ENCODE data around the gene ZNF317.

ZNF317 gene

DNA sequence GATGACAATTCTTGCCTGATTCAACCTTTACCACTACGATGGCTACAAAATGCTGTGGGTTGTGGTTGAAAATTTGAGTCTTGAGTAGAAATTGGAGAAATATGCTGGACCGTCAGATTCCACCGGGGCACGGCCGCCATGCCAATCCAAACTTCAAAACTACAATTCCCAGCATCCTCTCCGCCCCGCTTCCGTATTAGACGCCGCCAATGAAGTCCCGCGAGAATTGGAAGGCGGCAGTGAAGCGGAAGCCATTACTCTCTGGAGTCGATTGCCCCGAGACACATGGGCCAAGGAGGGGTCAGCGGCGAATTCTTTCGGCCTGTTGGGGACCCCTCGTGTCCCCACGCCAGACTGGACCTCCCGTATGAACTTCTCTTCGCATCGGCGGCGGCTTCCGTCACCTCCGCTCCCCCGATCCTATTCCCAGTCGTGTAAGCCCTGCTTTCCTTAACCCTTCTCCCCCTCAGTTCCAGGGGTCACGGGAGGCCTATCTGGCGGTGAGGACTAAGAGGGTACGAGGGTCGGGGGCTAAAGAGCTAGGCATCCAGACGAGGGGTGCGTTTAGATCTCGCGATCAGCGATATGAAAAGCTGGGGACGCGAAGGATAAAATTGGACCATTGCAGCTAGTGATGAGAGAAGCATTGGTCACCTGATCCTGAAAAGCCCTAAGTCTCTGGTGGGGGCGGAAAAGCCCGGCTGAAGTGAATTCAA lies at the start of gene ZNF317:
Gene ZNF317 (plus strand): TSS at position 239 of the 716 bp plus-strand sequence. CDS start 15,620 bp downstream, outside the sequence.
- peak; percentile 91 for DNase-seq (ENCODE audit: low spot score)

DNA sequence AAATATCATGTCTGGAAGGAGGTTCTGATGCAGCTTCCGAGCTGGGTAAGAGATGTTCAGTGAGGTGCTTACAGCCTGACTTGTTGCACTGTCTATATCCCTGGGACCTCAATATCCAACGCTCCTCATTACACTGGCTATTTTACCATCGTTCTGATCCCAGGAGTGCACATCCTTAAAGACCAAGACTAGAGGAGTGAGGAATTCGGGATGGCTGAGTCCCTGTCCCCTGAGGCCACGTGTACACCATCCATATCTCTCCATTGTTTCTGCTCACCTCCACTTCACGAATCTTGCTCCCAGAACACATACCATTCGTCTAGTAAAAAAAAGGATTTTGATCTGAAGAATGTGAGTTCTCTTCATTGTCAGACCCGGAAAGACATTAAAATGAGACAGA lies 32.8 kb upstream of the ZNF317 start, which contains the start of gene OR7G2:
Gene OR7G2 (minus strand): TSS at position 101 of the 400 bp plus-strand sequence. CDS start 4,232 bp downstream, outside the sequence.
- no peak for DNase-seq (ENCODE audit: low spot score)

DNA sequence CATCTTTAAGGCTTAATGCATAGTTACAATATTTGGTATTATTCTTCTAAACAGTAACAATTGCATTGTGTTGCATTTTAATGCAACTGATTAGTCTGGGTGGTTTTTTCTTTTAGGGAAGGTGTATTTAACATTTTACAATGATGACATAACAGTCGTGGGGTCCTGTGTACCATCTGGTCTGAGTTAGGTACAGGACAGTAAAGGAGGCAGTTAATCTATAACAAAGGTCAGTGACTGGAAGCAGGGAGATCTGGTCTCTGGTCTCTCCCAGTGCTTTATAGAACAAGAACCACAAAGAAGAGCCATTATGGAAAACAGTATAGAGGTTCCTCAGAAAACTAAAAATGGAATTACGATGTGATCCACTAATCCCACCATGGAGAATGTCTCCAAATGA lies 30.2 kb upstream of the ZNF317 start:
- no peak for DNase-seq (ENCODE audit: low spot score)

DNA sequence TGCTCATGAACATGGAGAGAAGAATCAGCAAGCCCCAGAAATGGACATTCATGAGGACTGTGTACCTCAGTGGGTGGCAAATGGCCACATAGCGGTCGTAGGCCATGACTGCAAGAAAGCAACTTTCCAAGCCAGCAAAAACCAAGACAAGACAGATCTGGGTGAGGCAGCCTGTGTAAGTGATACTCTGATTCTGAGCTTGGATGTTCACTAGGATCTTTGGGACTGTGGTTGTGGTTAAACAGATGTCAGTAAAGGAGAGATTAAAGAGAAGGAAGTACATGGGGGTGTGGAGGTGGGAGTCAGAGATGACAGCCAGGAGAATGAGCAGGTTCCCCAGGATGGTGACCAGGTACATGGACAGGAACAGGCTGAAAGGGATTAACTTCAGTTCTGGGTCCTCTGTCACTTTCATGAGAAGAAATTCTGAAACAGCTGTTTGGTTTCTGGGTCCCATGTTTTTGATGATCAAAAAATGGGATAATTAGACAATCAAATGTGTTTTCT lies 24.8 kb upstream of the ZNF317 start, which contains the start of gene OR7G1:
Gene OR7G1 (minus strand): TSS at position 457 of the 507 bp plus-strand sequence. CDS start 0 bp downstream, at position 457.
- no peak for DNase-seq (ENCODE audit: low spot score)

DNA sequence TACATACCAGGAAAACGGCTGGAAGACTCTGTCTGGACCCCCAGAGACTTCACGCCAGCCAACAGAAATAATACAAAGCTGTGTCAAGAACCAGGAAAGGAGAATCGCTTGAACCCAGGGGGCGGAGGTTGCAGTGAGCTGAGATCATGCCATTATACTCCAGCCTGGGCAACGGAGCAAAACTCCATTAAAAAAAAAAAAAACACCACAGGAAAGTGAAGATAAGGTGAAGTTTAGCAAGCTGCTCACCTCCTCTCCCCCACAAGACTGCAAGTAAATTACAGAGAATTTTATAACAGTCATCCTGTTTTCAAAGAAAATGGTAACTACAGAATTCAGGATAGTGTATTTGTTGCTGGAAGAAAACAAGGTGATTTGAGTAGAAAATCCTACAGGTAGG lies 23.6 kb upstream of the ZNF317 start:
- DNase-seq (ENCODE audit: low spot score): no peak

DNA sequence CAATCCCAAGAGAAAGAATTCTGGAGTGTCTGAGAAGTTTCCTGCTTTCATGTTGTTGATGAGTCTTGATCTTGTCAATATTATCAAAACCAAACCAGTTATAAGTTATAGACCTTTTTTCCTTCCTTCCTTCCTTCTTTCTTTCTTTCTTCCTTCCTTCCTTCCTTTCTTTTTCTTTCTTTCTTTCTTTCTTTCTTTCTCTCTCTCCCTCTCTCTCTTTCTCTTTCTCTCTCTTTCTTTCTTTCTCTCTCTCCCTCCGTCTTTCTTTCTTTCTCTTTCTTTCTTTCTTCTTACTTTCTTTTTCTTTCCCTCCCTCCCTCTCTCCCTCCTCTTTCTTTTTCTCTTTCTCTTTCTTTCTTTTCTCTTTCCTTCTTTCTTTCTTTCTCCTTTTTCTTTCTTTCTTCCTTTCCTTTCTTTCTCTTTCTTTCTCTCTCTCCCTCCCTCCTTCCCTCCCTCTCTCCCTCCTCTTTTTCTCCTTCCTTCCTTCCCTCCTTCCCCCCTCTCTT lies 13.2 kb upstream of the ZNF317 start, which contains the start of gene OR7G3:
Gene OR7G3 (minus strand): TSS at position 51 of the 506 bp plus-strand sequence. CDS start 0 bp downstream, at position 51.
- no peak for DNase-seq (ENCODE audit: low spot score)

DNA sequence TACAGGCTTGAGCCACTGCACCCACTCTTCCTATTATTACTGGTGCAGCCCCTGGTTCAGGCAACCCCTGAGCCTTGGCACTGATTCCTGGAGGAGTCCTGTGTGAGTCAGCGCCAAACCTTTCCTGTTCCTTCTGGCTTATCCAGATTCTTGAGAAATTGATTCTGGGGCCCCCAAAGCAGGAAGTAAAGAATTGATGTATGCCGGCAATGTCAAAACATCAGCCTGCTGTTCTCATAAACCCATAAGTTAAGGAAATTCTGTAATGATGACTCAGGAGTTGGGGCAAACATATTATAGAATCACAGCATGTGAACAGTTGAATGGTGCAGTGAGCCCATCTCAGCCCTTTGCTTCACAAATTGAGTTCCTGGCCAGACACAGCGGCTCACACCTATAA lies 12.0 kb upstream of the ZNF317 start:
- DNase-seq (ENCODE audit: low spot score): no peak

DNA sequence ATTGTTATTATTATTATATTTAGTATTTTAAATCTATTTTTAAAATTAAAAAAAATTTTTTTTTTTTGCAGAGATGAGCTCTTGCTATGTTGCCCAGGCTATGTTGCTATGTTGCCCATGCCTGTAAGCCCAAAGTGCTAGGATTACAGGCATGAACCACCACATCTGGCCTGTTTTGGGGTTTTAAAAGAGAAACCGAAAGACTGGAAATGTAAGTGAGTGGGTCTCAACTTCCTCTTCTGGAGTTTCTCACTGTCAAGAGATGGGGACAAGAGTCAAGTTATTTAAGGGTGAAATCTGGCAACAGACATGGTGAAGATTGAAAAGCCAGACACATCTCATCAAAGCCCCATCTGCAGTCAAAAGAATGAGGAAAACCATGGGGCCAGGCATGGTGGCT lies 9.2 kb upstream of the ZNF317 start:
- DNase-seq (ENCODE audit: low spot score): no peak

DNA sequence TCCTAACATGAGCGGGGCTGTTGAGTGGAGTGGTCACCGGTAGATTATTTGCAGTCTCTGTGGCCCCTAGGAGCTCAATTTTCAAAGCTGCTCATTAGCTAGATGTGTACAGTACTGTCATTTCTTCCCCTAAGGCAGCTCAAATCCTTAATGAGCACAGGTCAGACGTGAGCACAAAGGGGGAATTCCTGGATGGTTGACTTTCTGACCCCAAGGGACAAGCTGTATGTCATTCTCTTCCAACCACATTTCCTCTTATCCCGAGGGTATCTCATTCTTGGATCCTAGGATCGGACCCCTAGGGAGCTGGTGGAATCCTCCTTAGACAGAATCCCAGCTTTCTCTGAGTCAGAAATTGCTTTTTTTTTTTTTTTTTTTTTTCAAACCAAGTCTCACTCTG lies 7.8 kb upstream of the ZNF317 start:
- no peak for DNase-seq (ENCODE audit: low spot score)

DNA sequence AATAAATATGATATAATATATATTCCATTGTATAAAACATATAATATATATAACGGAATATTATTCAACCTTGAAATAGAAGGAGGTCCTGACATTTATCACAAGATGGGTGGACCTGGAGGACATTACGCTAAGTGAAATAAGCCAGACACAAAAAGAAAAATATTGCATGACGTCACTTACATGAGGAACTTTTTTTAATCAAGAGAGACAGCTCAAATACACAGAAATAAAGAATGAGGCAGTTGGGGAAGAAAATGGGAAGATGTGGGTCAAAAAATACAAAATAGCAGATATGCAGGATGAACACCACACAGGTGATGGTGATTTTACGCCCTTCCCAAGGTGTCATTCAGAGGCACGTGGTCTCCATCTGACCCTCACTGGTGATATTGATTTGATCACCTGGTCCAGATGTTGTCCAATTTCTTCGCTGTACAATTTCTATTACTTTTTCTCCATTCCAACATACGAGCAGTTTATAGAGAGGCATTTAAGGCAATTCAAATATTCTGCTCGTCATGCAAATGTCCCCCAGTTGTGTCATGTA lies 513 bp upstream of the ZNF317 start:
- no peak for DNase-seq (ENCODE audit: low spot score)

DNA sequence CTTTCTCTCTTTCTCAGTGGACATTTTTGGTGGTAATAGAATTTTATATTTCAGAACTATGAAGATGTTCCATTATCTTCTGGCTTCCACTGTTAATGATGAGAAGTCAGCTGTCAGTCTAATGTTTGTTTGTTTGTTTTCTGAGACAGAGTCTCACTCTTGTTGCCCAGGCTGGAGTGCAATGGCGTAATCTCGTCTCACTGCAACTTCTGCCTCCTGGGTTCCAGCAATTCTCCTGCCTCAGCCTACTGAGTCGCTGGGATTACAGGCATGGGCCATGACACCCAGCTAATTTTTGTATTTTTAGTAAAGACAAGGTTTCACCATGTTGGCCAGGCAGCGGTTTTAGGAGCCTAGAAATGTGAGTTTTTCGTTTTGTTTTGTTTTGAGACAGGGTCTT lies 4.7 kb downstream of the ZNF317 start:
- DNase-seq (ENCODE audit: low spot score): no peak

DNA sequence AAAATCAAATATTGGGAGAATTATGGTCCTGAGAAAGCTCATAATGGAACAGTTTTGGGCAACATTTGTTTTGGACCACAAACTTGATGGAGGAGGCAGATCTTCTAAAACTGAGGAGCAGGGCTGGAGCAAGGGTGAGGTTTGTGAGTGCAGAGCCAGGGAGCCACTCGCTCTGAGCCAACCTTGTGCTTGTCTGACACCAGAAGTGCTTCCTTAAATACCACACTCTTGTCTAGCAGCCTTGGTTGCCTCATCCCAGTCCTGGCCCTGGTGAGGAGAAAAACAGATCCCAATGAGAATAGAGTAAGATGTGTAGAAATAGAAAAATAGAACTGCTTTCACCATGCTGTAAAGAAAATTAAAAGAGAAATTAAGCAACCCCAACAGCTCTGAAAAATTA lies 6.7 kb downstream of the ZNF317 start:
- no peak for DNase-seq (ENCODE audit: low spot score)

DNA sequence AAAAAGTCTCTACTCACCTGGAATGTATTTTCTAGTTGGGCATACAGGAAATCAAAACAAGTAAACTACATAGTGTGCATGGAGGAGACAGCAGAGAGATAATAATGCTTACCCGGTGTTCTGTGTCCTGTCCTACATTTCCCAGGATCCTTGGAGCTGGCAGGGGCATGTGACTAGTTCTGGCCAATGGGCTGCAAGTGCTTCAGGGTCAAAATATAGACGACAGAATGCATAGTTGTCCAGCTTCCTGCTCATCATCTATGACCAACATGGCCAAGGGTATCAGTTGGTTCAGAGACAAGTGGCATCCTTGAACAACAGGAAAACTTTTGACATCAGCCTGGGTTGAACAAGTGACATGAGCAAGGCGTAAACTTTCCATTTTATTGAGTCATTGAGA lies 8.5 kb downstream of the ZNF317 start:
- no peak for DNase-seq (ENCODE audit: low spot score)

DNA sequence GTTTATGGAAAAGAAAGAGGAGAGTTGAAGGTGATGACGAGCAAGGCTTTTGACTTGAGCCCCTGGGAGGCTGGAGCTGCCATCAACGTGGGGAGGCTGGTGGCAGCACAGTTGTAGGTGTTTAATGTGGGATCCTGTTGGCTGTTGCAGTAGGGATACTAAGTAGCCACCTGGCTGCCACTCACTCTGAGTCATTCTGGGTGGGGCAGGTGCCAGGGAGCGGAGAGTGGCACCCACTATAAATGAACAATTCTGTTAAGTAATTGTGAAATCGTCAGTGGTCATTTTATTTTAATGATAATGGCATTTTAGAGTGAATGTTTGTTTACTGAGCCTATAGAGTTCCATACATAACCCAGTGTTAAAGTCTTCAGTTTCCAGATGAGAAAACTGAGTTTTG lies 9.8 kb downstream of the ZNF317 start:
- no peak for DNase-seq (ENCODE audit: low spot score)

DNA sequence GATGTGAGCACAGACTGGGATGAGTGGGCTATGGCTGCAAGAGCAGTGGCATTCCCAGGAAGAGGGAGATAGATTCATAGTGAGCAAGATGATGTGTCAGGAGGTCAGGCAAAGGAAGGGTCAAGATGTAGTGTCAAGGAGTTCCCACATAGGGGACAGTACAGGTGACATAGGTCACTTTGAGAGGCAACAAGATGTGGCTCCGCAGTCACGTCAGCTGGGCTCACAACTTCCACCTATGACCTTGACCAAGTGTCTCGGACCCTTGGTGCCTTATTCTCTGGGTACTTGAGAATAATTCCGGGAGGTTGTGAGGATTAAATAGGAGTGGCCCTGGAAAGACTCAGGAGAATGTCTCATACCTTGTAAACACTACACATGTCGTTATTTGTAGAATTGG lies 10.5 kb downstream of the ZNF317 start:
- DNase-seq (ENCODE audit: low spot score): no peak

DNA sequence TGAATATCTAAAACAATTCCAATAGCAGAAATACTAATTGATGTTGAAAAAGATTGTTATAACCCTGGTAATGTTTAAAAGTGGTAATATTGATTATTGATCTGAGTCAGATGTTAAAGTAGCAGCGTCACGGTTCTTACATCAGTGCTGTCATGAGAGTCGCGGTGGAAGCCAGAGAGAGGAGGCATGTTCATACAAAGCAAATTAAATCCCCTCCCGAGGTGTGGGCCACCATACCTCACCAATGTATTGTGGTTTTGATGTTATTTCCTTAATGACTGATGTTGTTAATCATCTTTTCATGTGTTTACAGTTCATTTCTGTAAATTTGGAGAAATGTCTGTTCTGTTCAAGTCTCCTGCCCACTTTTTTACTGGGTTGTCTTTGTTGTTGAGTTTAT lies 11.2 kb downstream of the ZNF317 start:
- DNase-seq (ENCODE audit: low spot score): no peak

DNA sequence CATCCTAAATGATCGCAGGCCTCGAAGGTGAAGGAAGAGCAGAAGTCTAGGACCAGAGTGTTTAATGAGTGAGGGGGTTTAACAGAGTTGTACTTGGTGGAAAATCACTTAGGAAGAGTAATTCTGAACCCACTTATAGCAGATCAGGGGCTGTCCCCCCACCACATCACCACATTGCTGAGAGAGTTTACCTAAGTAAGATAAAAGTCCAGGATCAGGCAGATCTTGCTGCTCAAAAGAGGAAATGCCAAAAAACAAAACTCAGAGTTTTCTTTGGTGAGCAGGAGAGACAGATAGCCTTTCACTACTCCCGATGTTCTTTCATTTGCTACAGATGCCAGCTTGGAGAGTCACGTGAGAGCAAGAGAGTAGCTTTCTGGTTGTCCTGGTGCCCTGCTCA lies 15.4 kb downstream of the ZNF317 start:
- no peak for DNase-seq (ENCODE audit: low spot score)

DNA sequence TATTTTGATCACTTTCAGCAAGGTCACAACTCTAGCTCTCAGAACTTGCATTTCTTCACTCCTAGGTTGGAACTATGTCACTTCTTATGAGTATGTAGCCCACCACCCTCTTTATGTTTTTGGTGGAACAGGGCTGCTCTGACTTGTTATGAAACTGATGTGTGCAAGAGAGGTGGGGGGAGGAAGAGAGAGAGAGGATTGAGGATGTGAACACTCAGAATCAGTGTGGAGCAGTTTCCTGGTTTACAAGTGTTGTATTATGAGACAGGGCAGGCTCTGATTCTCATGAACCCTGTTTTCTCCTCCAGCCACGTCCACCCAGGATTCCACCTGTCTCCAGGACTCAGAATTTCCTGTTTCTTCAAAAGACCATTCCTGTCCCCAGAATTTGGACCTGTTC lies 16.1 kb downstream of the ZNF317 start:
- DNase-seq (ENCODE audit: low spot score): no peak

DNA sequence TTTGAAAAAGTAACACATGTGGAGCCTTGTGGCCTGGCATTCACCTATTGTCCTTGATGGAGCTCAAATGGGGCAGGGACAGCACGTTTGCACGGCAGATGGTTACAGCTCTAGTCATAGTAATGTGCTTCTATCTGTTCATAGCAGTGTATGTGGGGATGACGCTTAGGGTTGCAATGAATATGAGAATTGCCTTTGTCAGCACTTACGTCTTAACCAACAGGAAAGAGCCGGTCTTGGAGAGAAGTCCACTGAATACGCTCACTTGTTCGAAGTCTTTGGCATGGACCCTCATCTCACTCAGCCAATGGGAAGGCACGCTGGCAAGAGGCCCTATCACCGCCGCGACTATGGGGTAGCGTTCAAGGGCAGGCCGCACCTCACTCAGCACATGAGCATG lies 19.7 kb downstream of the ZNF317 start:
- DNase-seq (ENCODE audit: low spot score): no peak

DNA sequence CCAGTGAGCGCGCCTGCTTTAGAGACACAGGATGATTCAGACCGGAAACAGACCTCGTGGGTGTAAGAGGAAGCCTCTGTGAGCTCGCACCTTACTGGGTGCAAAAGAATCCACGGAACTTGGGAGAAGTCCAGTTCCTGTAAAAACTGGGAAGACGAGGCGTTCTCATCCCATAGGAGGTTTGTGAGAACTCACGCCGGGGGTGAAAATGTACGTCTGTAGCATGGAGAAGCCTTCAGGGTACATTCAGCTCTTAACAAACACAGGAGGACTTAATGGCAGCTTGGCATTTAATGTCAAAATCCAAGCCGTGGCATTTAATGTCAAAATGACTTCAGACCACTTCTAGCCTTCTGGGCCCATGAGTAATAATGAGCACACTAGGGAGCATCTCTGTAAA lies 21.2 kb downstream of the ZNF317 start:
- no peak for DNase-seq (ENCODE audit: low spot score)

DNA sequence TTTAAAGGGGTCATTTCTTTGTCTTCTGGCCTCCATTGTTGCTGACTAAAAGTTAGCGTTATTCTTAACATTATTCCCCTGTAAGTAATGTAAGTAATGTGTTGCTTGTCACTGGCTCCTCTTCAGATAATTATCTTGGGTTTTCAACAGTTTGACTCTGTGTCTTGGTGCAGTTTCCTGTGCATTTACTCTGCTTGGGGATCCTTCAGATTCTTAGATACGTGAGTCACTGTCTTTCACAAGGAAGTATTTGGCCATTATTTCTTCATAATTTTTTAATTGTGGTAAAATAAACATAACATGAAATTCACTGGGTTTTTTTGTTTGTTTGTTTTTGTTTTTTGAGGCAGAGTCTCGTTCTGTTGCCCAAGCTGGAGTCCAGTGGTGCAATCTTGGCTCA lies 25.1 kb downstream of the ZNF317 start:
- no peak for DNase-seq (ENCODE audit: low spot score)

DNA sequence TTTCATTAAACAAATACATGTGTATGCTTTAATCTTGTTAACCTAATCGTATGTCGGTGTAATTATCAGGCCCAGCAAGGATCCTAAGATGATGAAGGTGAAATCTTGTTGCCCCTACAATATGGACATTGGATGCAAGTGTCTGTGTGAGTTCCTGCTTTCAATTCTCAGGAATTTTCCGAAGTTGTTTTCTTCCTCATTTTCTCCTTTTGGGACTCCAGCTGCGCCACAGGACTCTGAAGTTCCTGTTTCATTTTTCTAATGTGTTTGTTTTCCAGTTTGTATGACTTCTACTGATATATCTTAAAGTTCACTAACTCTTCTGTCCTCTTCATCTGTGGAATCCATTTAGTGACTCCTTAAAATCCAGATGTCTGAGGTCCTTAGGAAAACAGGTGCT lies 26.6 kb downstream of the ZNF317 start:
- DNase-seq (ENCODE audit: low spot score): peak; percentile 16

DNA sequence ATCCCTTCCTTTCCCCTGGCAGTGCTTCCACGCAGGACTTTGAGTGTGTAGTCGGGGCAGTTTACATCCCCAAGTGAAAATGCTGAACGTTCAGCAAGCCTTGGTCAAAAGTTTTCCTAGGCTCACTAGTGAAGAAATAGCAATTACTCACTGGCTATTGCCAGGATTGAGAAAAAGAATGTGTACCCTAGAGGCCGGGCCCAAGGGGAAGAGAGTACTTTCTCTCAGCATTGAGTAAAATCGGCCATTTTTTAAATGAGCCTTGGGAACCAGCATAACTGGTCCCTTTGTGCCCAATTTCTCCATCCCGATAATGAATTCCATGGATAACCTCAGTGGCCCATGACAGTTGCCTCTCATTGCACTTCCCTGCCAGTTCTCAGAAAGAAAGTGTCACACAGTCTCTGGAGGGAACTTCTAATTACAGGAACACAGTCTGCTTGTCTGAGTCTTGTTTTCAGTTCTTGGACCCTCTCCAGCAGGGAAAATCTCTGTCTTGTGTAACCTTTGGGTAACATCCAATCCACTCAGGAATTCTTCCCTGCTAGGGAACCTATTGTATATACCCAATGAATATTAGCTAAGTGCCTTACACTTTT lies 31.3 kb downstream of the ZNF317 start:
- no peak for DNase-seq (ENCODE audit: low spot score)
